MCF 10A (cell line): Measurements from ENCODE around the gene COG6. TPM values are rescaled to one million over a fixed set of nuclear protein-coding genes. Genes with fewer than 3 reads are reported as not detected.

Experiments used
- BruUV-seq: library from RNA; stranded (reverse); fragments of 400-500 nt; replicated peaks from 2 replicates; lab custom pipeline; 2021; lab: Mats Ljungman, UMichigan
- CTCF ChIA-PET: fragments of 300-600 bp; sonication (Branson Sonifier 250); formaldehyde crosslinking; extraction: SDS; loops from one replicate; lab custom pipeline; 2021; ENCODE audit warnings: antibody characterized with exemption, inconsistent platforms; lab: Yijun Ruan, JAX
- POLR2A ChIA-PET: fragments of 300-600, 350-650 bp; sonication (Branson Sonifier 250); formaldehyde crosslinking; extraction: SDS; loops from one replicate; lab custom pipeline; 2020; ENCODE audit warnings: antibody characterized with exemption, inconsistent platforms; lab: Yijun Ruan, JAX
- DNase-seq: peaks from one replicate; pipeline ENCODE4 v3.0.0-alpha.2; 2018; ENCODE audit not compliant: unreplicated experiment
- H3K27ac Mint-ChIP-seq: one replicate; pipeline ENCODE4 v1.8.0; 2022; ENCODE audit warnings: mild to moderate bottlenecking, low read depth, mixed read lengths; ENCODE audit not compliant: unreplicated experiment
- H3K27me3 Mint-ChIP-seq: one replicate; pipeline ENCODE4 v1.8.0; 2022; ENCODE audit warnings: mixed read lengths; ENCODE audit not compliant: insufficient read depth, unreplicated experiment
- H3K36me3 Mint-ChIP-seq: one replicate; pipeline ENCODE4 v1.8.0; 2022; ENCODE audit warnings: mild to moderate bottlenecking, moderate library complexity, mixed read lengths; ENCODE audit not compliant: insufficient read depth, unreplicated experiment
- H3K4me1 Mint-ChIP-seq: one replicate; pipeline ENCODE4 v1.8.0; 2022; ENCODE audit warnings: mixed read lengths; ENCODE audit not compliant: insufficient read depth, unreplicated experiment
- H3K4me3 Mint-ChIP-seq: one replicate; pipeline ENCODE4 v1.8.0; 2022; ENCODE audit warnings: mild to moderate bottlenecking, moderate library complexity, mixed read lengths; ENCODE audit not compliant: unreplicated experiment
- H3K9me3 Mint-ChIP-seq: one replicate; pipeline ENCODE4 v1.8.0; 2022; ENCODE audit warnings: mixed read lengths; ENCODE audit not compliant: unreplicated experiment
- intact Hi-C: fragments of 100-400 bp; cut with micrococcal nuclease; formaldehyde crosslinking; loops from 2 replicates; pipeline ENCODE4 v1.14.1; 2022
- total RNA-seq: library from RNA; stranded (reverse); gene quantifications from 2 replicates; pipeline ENCODE4 v1.2.3, GENCODE V29; 2022
- TF ChIP-seq, protein P1 (sequence below): fragments of 200-600 bp; IDR thresholded peaks from one replicate; pipeline ENCODE4 v1.8.0; 2022; ENCODE audit warnings: antibody characterized with exemption, mild to moderate bottlenecking; ENCODE audit not compliant: unreplicated experiment

COG6 gene
- total RNA-seq, 1 experiment from 2014 or later = 28.8 TPM

- intact Hi-C loops = loop anchor here (1.0 to 5.0 kb wide), 7 partner anchors 65 to 1165 kb away; partner anchors contain the start of genes NHLRC3 and PROSER1
- Mint-ChIP-seq H3K27ac (no peak overlapping the region), H3K9me3 (no peaks in the 10 kb centered on the region), H3K4me1 (no peaks in the 10 kb centered on the region), H3K4me3 (no peak overlapping the region), H3K36me3 (no peaks in the 10 kb centered on the region), H3K27me3 (peaks cover 36% of the 10 kb centered on the region)
- POLR2A ChIA-PET = interaction anchor here (0.8 to 1.6 kb wide), 3 partner anchors 10 to 339 kb away, joined by 3 to 6 read pairs (median 3); partner anchors contain the start of gene LHFPL6
- TF ChIP-seq, protein P1, sequence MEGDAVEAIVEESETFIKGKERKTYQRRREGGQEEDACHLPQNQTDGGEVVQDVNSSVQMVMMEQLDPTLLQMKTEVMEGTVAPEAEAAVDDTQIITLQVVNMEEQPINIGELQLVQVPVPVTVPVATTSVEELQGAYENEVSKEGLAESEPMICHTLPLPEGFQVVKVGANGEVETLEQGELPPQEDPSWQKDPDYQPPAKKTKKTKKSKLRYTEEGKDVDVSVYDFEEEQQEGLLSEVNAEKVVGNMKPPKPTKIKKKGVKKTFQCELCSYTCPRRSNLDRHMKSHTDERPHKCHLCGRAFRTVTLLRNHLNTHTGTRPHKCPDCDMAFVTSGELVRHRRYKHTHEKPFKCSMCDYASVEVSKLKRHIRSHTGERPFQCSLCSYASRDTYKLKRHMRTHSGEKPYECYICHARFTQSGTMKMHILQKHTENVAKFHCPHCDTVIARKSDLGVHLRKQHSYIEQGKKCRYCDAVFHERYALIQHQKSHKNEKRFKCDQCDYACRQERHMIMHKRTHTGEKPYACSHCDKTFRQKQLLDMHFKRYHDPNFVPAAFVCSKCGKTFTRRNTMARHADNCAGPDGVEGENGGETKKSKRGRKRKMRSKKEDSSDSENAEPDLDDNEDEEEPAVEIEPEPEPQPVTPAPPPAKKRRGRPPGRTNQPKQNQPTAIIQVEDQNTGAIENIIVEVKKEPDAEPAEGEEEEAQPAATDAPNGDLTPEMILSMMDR = peak; percentile 70
- no TSS peak for BruUV-seq
- CTCF ChIA-PET = interaction anchor here (0.5 to 3.7 kb wide), 63 partner anchors 9 to 1115 kb away, joined by 3 to 63 read pairs (median 4); partner anchors contain the start of genes COG6 and LHFPL6
- peak; percentile 77 for DNase-seq
These were observed 43.3 kb upstream of the COG6 start for GRCh38 chr13:39612023-39612637.

GRCh38 chr13:39616087-39616694, 39.3 kb upstream of the COG6 start:
- CTCF ChIA-PET = interaction anchor here (0.5 to 2.0 kb wide), 54 partner anchors 9 to 625 kb away, joined by 3 to 23 read pairs (median 3); no protein-coding TSS in a partner anchor
- Mint-ChIP-seq H3K36me3 (no peaks in the 10 kb centered on the region), H3K27ac (no peak overlapping the region), H3K9me3 (no peaks in the 10 kb centered on the region), H3K4me3 (no peak overlapping the region), H3K4me1 (no peaks in the 10 kb centered on the region), H3K27me3 (peaks cover 6% of the 10 kb centered on the region)
- no TSS peak for BruUV-seq
- intact Hi-C loops = loop anchor here (1.0 kb wide), 1 partner anchor 471 kb away; no protein-coding TSS in a partner anchor
- POLR2A ChIA-PET = interaction anchor here (0.5 to 0.8 kb wide), 5 partner anchors 39 to 471 kb away, joined by 3 to 4 read pairs (median 3); partner anchors contain the start of gene COG6
- TF ChIP-seq, protein P1 = peak; percentile 83
- DNase-seq = peak; percentile 72

DNA sequence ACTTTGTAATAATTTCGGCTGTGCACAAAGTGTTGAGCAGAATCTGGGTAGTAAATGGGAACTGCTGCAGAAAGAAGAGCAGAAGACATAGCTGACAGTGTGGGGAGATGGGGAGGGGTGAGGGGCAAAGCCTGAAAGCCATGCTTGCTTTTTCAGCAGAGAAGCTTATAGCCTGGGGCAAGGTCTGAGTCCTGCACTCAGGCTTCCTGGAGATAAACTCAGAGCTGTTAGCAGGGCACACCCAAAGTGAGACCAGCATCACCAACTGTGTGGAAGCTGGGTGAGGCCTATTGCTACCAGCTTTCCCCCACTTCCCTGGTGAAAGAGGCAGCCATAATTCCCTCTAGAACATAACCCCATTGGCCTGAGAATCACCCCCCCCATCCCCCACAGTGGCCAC, 36.9 kb upstream of the COG6 start:
- intact Hi-C loops = no loop called here
- Mint-ChIP-seq H3K4me3 (no peak overlapping the region), H3K9me3 (no peaks in the 10 kb centered on the region), H3K36me3 (no peaks in the 10 kb centered on the region), H3K4me1 (no peaks in the 10 kb centered on the region), H3K27me3 (peaks cover 13% of the 10 kb centered on the region), H3K27ac (no peak overlapping the region)
- CTCF ChIA-PET = interaction anchor here (0.6 to 2.9 kb wide), 4 partner anchors 9 to 474 kb away, joined by 3 to 18 read pairs (median 4); no protein-coding TSS in a partner anchor
- POLR2A ChIA-PET = interaction anchor here (0.5 to 0.9 kb wide), 4 partner anchors 38 to 581 kb away, joined by 3 read pairs; partner anchors contain the start of gene PROSER1
- BruUV-seq = no TSS peak
- no peak for DNase-seq
- TF ChIP-seq, protein P1 = no peak

DNA sequence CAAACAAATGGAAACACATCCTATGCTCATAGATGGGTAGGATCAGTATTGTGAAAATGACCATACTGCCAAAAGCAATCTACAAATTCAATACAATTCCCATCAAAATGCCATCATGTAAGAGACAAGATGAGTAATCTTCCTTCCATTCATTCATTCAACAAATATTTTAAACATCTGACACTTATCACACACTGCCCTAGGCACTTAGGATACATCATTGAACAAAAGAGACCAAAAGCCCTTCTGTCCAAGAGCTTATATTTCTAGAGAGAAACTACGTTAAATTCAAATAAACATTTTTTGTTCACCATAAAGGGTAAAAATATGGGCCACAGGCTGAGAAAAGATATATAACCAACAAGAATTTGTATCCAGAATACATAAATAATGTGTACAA, 32.0 kb upstream of the COG6 start:
- no TSS peak for BruUV-seq
- Mint-ChIP-seq H3K27me3 (peaks cover 13% of the 10 kb centered on the region), H3K9me3 (no peaks in the 10 kb centered on the region), H3K36me3 (no peaks in the 10 kb centered on the region), H3K4me1 (no peaks in the 10 kb centered on the region), H3K4me3 (no peak overlapping the region), H3K27ac (no peak overlapping the region)
- DNase-seq = no peak
- ChIA-PET CTCF (interaction anchor here (1.0 to 1.2 kb wide), 2 partner anchors 11 to 350 kb away, joined by 5 read pairs; no protein-coding TSS in a partner anchor), POLR2A (no interaction called here)
- TF ChIP-seq, protein P1 = no peak
- intact Hi-C loops = no loop called here
